COLO668 (cell line): ENCODE data around the gene KCNQ1.

Source experiments
- DNase-seq: peaks from one replicate; lab custom pipeline; 2025; ENCODE audit not compliant: unreplicated experiment; lab: John Stamatoyannopoulos, UW

KCNQ1 gene

GRCh38 chr11:2508793-2509192, 64.0 kb downstream of the KCNQ1 start:
- DNase-seq: no peak

- DNase-seq: no peak
Observed at GRCh38 chr11:2509481-2510001, 64.7 kb downstream of the KCNQ1 start.

- no peak for DNase-seq
Observed at GRCh38 chr11:2510626-2511402, 66.0 kb downstream of the KCNQ1 start.

- DNase-seq: no peak
Observed at GRCh38 chr11:2511421-2512369, 66.9 kb downstream of the KCNQ1 start.

GRCh38 chr11:2512431-2513407, 67.9 kb downstream of the KCNQ1 start:
- no peak for DNase-seq

- no peak for DNase-seq
Observed at GRCh38 chr11:2513441-2513840, 68.6 kb downstream of the KCNQ1 start.

GRCh38 chr11:2515401-2516275, 70.8 kb downstream of the KCNQ1 start:
- no peak for DNase-seq

GRCh38 chr11:2516276-2517015, 71.6 kb downstream of the KCNQ1 start:
- DNase-seq: no peak

- DNase-seq: no peak
Observed at GRCh38 chr11:2517016-2517385, 72.2 kb downstream of the KCNQ1 start.

- no peak for DNase-seq
Observed at GRCh38 chr11:2517386-2518064, 72.7 kb downstream of the KCNQ1 start.

- DNase-seq: no peak
Observed at GRCh38 chr11:2518111-2518982, 73.5 kb downstream of the KCNQ1 start.

- DNase-seq: no peak
Observed at GRCh38 chr11:2518983-2519340, 74.2 kb downstream of the KCNQ1 start.

GRCh38 chr11:2519517-2519861, 74.7 kb downstream of the KCNQ1 start:
- no peak for DNase-seq

GRCh38 chr11:2519862-2520735, 75.3 kb downstream of the KCNQ1 start:
- no peak for DNase-seq

- DNase-seq: no peak
Observed at GRCh38 chr11:2520736-2521035, 75.9 kb downstream of the KCNQ1 start.

- DNase-seq: no peak
Observed at GRCh38 chr11:2521081-2521732, 76.4 kb downstream of the KCNQ1 start.
